ENCODE measurements around the gene SPRYD4. TPM values are rescaled to one million over a fixed set of nuclear protein-coding genes. Genes with fewer than 3 reads are reported as not detected.
"Not testable (repeated sequence)": the region's sequence is repeated elsewhere in the genome, so short reads cannot be mapped to it uniquely, and the experiment has no call there.

The SPRYD4 gene
- total RNA-seq, 2 experiments from 2014 or later = 3.4 to 3.7 TPM

- no peak overlapping the region for H3K4me3 Mint-ChIP-seq
- no peak overlapping the region for H3K27ac Mint-ChIP-seq
- peaks cover 46% of the 10 kb centered on the region for H3K27me3 Mint-ChIP-seq
- no peaks in the 10 kb centered on the region for H3K9me3 Mint-ChIP-seq (ENCODE audit: low read depth)
- H3K4me1 Mint-ChIP-seq = peaks cover 17% of the 10 kb centered on the region
- ATAC-seq (no peak), DNase-seq (no peak)
- peaks cover 3% of the 10 kb centered on the region for H3K36me3 Mint-ChIP-seq
- CTCF ChIA-PET = interaction anchor here (0.8 to 1.5 kb wide), 2 partner anchors 27 to 297 kb away, joined by 3 read pairs; no protein-coding TSS in a partner anchor
Measured at GRCh38 chr12:56486694-56487093, 18.3 kb downstream of the SPRYD4 start.

GRCh38 chr12:56487448-56488040 lies 19.2 kb downstream of the SPRYD4 start:
- ATAC-seq (peak; percentile 28), DNase-seq (no peak)
- H3K27ac Mint-ChIP-seq = no peak overlapping the region
- H3K27me3 Mint-ChIP-seq = peaks cover 48% of the 10 kb centered on the region
- H3K36me3 Mint-ChIP-seq = peaks cover 3% of the 10 kb centered on the region
- H3K4me1 Mint-ChIP-seq = peaks cover 17% of the 10 kb centered on the region
- no peaks in the 10 kb centered on the region for H3K9me3 Mint-ChIP-seq (ENCODE audit: low read depth)
- CTCF ChIA-PET = interaction anchor here (1.6 kb wide), 1 partner anchor 149 kb away, joined by 4 read pairs; no protein-coding TSS in a partner anchor
- peak overlapping the region; percentile 68 for H3K4me3 Mint-ChIP-seq

GRCh38 chr12:56488041-56488955 lies 19.9 kb downstream of the SPRYD4 start, which contains the start of gene GLS2:
GLS2 (minus strand) TSS chr12:56488161; CDS start chr12:56488118, 43 bp downstream.
- ATAC-seq (peak; percentile 98), DNase-seq (peak; percentile 80)
- Mint-ChIP-seq H3K27me3 (peaks cover 51% of the 10 kb centered on the region), H3K4me1 (peaks cover 17% of the 10 kb centered on the region), H3K36me3 (peaks cover 3% of the 10 kb centered on the region), H3K4me3 (peak within 1 kb of the TSS; percentile 68), H3K9me3 (ENCODE audit: low read depth) (no peaks in the 10 kb centered on the region), H3K27ac (peak within 1 kb of the TSS; percentile 19)
- CTCF ChIA-PET = interaction anchor here (1.5 to 1.7 kb wide), 3 partner anchors 14 to 148 kb away, joined by 4 read pairs; partner anchors contain the start of gene TIMELESS

GRCh38 chr12:56490360-56490759 lies 22.0 kb downstream of the SPRYD4 start:
- H3K36me3 Mint-ChIP-seq = peaks cover 3% of the 10 kb centered on the region
- DNase-seq = no peak
- CTCF ChIA-PET = interaction anchor here (1.2 to 1.5 kb wide), 3 partner anchors 12 to 26 kb away, joined by 4 to 7 read pairs (median 4); no protein-coding TSS in a partner anchor
- no peak overlapping the region for H3K27ac Mint-ChIP-seq
- H3K9me3 Mint-ChIP-seq (ENCODE audit: low read depth) = no peaks in the 10 kb centered on the region
- no peak overlapping the region for H3K4me3 Mint-ChIP-seq
- H3K27me3 Mint-ChIP-seq = peaks cover 51% of the 10 kb centered on the region
- no peak for ATAC-seq
- peaks cover 17% of the 10 kb centered on the region for H3K4me1 Mint-ChIP-seq

- ATAC-seq; H3K27ac Mint-ChIP-seq; H3K4me1 Mint-ChIP-seq; H3K9me3 Mint-ChIP-seq (ENCODE audit: low read depth); H3K36me3 Mint-ChIP-seq; CTCF ChIA-PET; DNase-seq; H3K4me3 Mint-ChIP-seq: not testable (repeated sequence)
- peaks cover 41% of the 10 kb centered on the region for H3K27me3 Mint-ChIP-seq
Measured at GRCh38 chr12:56493409-56494105, 25.2 kb downstream of the SPRYD4 start.

GRCh38 chr12:56494106-56494415 lies 25.7 kb downstream of the SPRYD4 start:
- peaks cover 40% of the 10 kb centered on the region for H3K27me3 Mint-ChIP-seq
- H3K4me1 Mint-ChIP-seq; ATAC-seq; H3K4me3 Mint-ChIP-seq; H3K27ac Mint-ChIP-seq; DNase-seq; H3K9me3 Mint-ChIP-seq (ENCODE audit: low read depth); CTCF ChIA-PET; H3K36me3 Mint-ChIP-seq: not testable (repeated sequence)

GRCh38 chr12:56494481-56494880 lies 26.1 kb downstream of the SPRYD4 start:
- CTCF ChIA-PET; H3K9me3 Mint-ChIP-seq (ENCODE audit: low read depth): not testable (repeated sequence)

GRCh38 chr12:56496704-56497103 lies 28.3 kb downstream of the SPRYD4 start:
- ATAC-seq; H3K36me3 Mint-ChIP-seq; H3K4me1 Mint-ChIP-seq; H3K9me3 Mint-ChIP-seq (ENCODE audit: low read depth); DNase-seq; H3K4me3 Mint-ChIP-seq; H3K27ac Mint-ChIP-seq: not testable (repeated sequence)
- CTCF ChIA-PET = interaction anchor here (1.2 kb wide), 1 partner anchor 94 kb away, joined by 4 read pairs; no protein-coding TSS in a partner anchor
- H3K27me3 Mint-ChIP-seq = peaks cover 26% of the 10 kb centered on the region

More at GRCh38 chr12:56494481-56494880, 26.1 kb downstream of the SPRYD4 start:
- not testable (repeated sequence) for H3K4me3 Mint-ChIP-seq, H3K4me1 Mint-ChIP-seq, DNase-seq, H3K27ac Mint-ChIP-seq, ATAC-seq, H3K36me3 Mint-ChIP-seq
- peaks cover 38% of the 10 kb centered on the region for H3K27me3 Mint-ChIP-seq

- not testable (repeated sequence) for H3K4me3 Mint-ChIP-seq, H3K36me3 Mint-ChIP-seq
Measured at GRCh38 chr12:56498126-56498902, 29.9 kb downstream of the SPRYD4 start.

GRCh38 chr12:56499452-56499851 lies 31.1 kb downstream of the SPRYD4 start:
- not testable (repeated sequence) for H3K9me3 Mint-ChIP-seq (ENCODE audit: low read depth); DNase-seq; ATAC-seq; H3K27ac Mint-ChIP-seq; H3K4me1 Mint-ChIP-seq; H3K36me3 Mint-ChIP-seq; H3K4me3 Mint-ChIP-seq
- peaks cover 21% of the 10 kb centered on the region for H3K27me3 Mint-ChIP-seq
- CTCF ChIA-PET = interaction anchor here (1.2 kb wide), 1 partner anchor 15 kb away, joined by 4 read pairs; no protein-coding TSS in a partner anchor

More at GRCh38 chr12:56498126-56498902, 29.9 kb downstream of the SPRYD4 start:
- H3K27ac Mint-ChIP-seq; H3K9me3 Mint-ChIP-seq (ENCODE audit: low read depth); DNase-seq; CTCF ChIA-PET; ATAC-seq; H3K4me1 Mint-ChIP-seq: not testable (repeated sequence)
- H3K27me3 Mint-ChIP-seq = peaks cover 21% of the 10 kb centered on the region

GRCh38 chr12:56499879-56500278 lies 31.5 kb downstream of the SPRYD4 start:
- H3K36me3 Mint-ChIP-seq; H3K9me3 Mint-ChIP-seq (ENCODE audit: low read depth); ATAC-seq; H3K27ac Mint-ChIP-seq; H3K4me3 Mint-ChIP-seq; DNase-seq; H3K4me1 Mint-ChIP-seq: not testable (repeated sequence)
- CTCF ChIA-PET = interaction anchor here (1.2 kb wide), 1 partner anchor 14 kb away, joined by 4 read pairs; no protein-coding TSS in a partner anchor
- H3K27me3 Mint-ChIP-seq = peaks cover 21% of the 10 kb centered on the region

- no peak overlapping the region for H3K4me3 Mint-ChIP-seq
- CTCF ChIA-PET = interaction anchor here (1.6 kb wide), 1 partner anchor 63 kb away, joined by 7 read pairs; no protein-coding TSS in a partner anchor
Measured at GRCh38 chr12:56510786-56511185, 42.4 kb downstream of the SPRYD4 start.

More at GRCh38 chr12:56510786-56511185, 42.4 kb downstream of the SPRYD4 start:
- DNase-seq (no peak), ATAC-seq (no peak)
- peaks cover 23% of the 10 kb centered on the region for H3K27me3 Mint-ChIP-seq
- no peaks in the 10 kb centered on the region for H3K9me3 Mint-ChIP-seq (ENCODE audit: low read depth)
- no peaks in the 10 kb centered on the region for H3K36me3 Mint-ChIP-seq
- no peak overlapping the region for H3K27ac Mint-ChIP-seq
- peaks cover 4% of the 10 kb centered on the region for H3K4me1 Mint-ChIP-seq
